GM10266 (cell line): ENCODE results near the gene AKAP8.
A peak's percentile ranks its signal among the peaks of the same experiment; 100 is the strongest.
"Not testable (repeated sequence)": the region's sequence is repeated elsewhere in the genome, so short reads cannot be mapped to it uniquely, and the experiment has no call there.

Experiments
- DNase-seq: peaks from one replicate; pipeline ENCODE4 v3.0.0; 2012; ENCODE audit errors: extremely low spot score
- CTCF ChIP-seq: IDR thresholded peaks from 2 replicates; pipeline ENCODE4 v1.5.1; 2012; ENCODE audit warnings: mild to moderate bottlenecking, low read depth; ENCODE audit not compliant: control insufficient read depth, insufficient read depth; ENCODE audit errors: missing control alignments

AKAP8 gene

GRCh38 chr19:15365264-15365663 lies 14.3 kb downstream of the AKAP8 start:
- DNase-seq = peak; percentile 29
- TF ChIP-seq CTCF = no peak

GRCh38 chr19:15363791-15364190 lies 15.8 kb downstream of the AKAP8 start:
- not testable (repeated sequence) for DNase-seq

GRCh38 chr19:15363048-15363447 lies 16.5 kb downstream of the AKAP8 start:
- not testable (repeated sequence) for DNase-seq

GRCh38 chr19:15360015-15360414 lies 19.6 kb downstream of the AKAP8 start:
- peak; percentile 55 for DNase-seq

GRCh38 chr19:15358918-15359317 lies 20.7 kb downstream of the AKAP8 start:
- TF ChIP-seq CTCF = no peak
- no peak for DNase-seq

GRCh38 chr19:15357906-15358305 lies 21.7 kb downstream of the AKAP8 start:
- TF ChIP-seq CTCF = no peak
- no peak for DNase-seq

GRCh38 chr19:15354566-15355296 lies 24.9 kb downstream of the AKAP8 start:
- no peak for DNase-seq
- no peak for TF ChIP-seq CTCF

- TF ChIP-seq CTCF = no peak
- DNase-seq = no peak
Observed at GRCh38 chr19:15353908-15354307, 25.7 kb downstream of the AKAP8 start.

GRCh38 chr19:15352535-15352934 lies 27.1 kb downstream of the AKAP8 start:
- not testable (repeated sequence) for DNase-seq

- not testable (repeated sequence) for DNase-seq
Observed at GRCh38 chr19:15341328-15341727, 38.3 kb downstream of the AKAP8 start.
